Erythroblast (primary cell): Measurements from ENCODE around the gene ADD3.

Experiments
- GATA1 ChIP-seq: IDR thresholded peaks from 2 replicates; pipeline ENCODE4 v1.6.1; 2011; ENCODE audit warnings: low read depth, mild to moderate bottlenecking, control low read depth, low read length, moderate library complexity
- POLR2A ChIP-seq: IDR thresholded peaks from 2 replicates; pipeline ENCODE4 v1.6.1; 2011; ENCODE audit warnings: mild to moderate bottlenecking, low read length

GRCh38 chr10:110044681-110045080, 36.9 kb downstream of the ADD3 start:
- TF ChIP-seq POLR2A (no peak), GATA1 (no peak)
